ENCODE data around the gene SLC30A5. TPM values are rescaled to one million over a fixed set of nuclear protein-coding genes. Genes with fewer than 3 reads are reported as not detected.

Gene SLC30A5
- total RNA-seq, 1 experiment from 2014 or later, result 64.6 TPM

DNA sequence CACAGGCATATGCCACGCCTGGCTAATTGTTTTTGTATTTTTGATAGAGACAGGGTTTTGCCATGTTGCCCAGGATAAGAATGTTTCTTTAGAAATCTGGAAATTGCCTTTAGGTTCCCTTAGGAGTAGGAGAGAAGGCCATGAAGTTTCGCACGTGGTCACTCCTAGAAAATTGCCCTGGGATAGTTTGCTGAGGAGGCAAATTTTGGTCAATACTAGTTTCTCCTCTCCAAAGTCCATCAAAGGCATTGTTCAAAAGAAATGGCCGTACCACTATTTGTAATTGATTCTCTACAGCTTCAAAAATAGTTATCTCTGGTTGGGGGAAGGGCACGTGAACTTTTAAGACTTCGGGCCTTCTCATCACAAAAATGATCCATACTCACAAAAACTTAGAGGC is 845 bp upstream of the SLC30A5 start:
- CTCF ChIA-PET, result interaction anchor here (0.6 to 1.5 kb wide), 7 partner anchors 8 to 290 kb away, joined by 3 to 17 read pairs (median 4); no protein-coding TSS in a partner anchor
- BruUV-seq (replicated peaks), result no TSS peak
- TF ChIP-seq, protein P1, sequence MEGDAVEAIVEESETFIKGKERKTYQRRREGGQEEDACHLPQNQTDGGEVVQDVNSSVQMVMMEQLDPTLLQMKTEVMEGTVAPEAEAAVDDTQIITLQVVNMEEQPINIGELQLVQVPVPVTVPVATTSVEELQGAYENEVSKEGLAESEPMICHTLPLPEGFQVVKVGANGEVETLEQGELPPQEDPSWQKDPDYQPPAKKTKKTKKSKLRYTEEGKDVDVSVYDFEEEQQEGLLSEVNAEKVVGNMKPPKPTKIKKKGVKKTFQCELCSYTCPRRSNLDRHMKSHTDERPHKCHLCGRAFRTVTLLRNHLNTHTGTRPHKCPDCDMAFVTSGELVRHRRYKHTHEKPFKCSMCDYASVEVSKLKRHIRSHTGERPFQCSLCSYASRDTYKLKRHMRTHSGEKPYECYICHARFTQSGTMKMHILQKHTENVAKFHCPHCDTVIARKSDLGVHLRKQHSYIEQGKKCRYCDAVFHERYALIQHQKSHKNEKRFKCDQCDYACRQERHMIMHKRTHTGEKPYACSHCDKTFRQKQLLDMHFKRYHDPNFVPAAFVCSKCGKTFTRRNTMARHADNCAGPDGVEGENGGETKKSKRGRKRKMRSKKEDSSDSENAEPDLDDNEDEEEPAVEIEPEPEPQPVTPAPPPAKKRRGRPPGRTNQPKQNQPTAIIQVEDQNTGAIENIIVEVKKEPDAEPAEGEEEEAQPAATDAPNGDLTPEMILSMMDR (conservative IDR thresholded peaks at IDR 0.05; ENCODE audit: low read depth, low read length), result no peak
- TF ChIP-seq EZH2 (IDR thresholded peaks at IDR 0.05; ENCODE audit: borderline replicate concordance, low read depth, low read length, poor library complexity, severe bottlenecking), result no peak

DNA sequence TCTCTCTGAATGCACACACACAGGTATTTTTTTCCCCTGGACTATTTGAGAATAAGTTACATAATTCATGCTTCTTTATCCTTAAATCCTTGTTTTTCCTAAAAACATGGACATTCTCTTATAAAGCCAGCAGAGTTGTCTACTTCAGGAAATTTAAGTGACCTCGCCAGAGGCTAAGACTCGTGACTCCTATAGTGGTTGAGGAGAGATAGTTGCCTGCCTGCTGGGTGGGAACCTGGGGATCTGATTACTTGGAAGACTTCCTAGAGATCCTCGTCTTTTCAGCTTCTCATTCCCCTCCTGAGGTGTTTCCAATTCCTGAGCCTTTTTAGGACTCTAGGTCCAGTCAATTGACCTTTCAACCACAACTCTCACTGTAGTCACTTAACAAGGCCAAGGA is 5.5 kb downstream of the SLC30A5 start:
- Histone ChIP-seq H3K27me3 (replicated peaks; ENCODE audit: insufficient read depth, low read depth, low read length, poor library complexity) (no peaks in the 10 kb centered on the region), H3K9me3 (ENCODE audit: low read depth, low read length, poor library complexity, severe bottlenecking) (no peaks in the 10 kb centered on the region), H3K27ac (ENCODE audit: low read depth, low read length, poor library complexity, severe bottlenecking) (no peak overlapping the region), H3K36me3 (ENCODE audit: insufficient read depth, low read length, poor library complexity, severe bottlenecking) (peaks cover 30% of the 10 kb centered on the region), H3K4me3 (ENCODE audit: low read depth, low read length, poor library complexity, severe bottlenecking) (no peak overlapping the region), H3K4me1 (ENCODE audit: insufficient read depth, low read length, poor library complexity, severe bottlenecking) (peaks cover 6% of the 10 kb centered on the region)
- CTCF ChIA-PET, result no interaction called here
- intact Hi-C loops (cut with micrococcal nuclease; ENCODE audit: unreplicated experiment), result loop anchor here (10.0 kb wide), 2 partner anchors 115 to 265 kb away; partner anchors contain the start of genes AK6, RAD17 and TAF9
- no TSS peak for BruUV-seq (replicated peaks)
- no peak for TF ChIP-seq EZH2 (IDR thresholded peaks at IDR 0.05; ENCODE audit: borderline replicate concordance, low read depth, low read length, poor library complexity, severe bottlenecking)
- TF ChIP-seq, protein P1 (conservative IDR thresholded peaks at IDR 0.05; ENCODE audit: low read depth, low read length), result no peak
- DNase-seq (ENCODE audit: low spot score), result no peak
- POLR2A ChIA-PET (ENCODE audit: low non-redundant PET), result no interaction called here

More for the DNA sequence above, 845 bp upstream of the SLC30A5 start:
- DNase-seq (ENCODE audit: low spot score), result no peak
- Histone ChIP-seq H3K4me3 (ENCODE audit: low read depth, low read length, poor library complexity, severe bottlenecking) (no peak overlapping the region), H3K9me3 (ENCODE audit: low read depth, low read length, poor library complexity, severe bottlenecking) (no peaks in the 10 kb centered on the region), H3K4me1 (ENCODE audit: insufficient read depth, low read length, poor library complexity, severe bottlenecking) (peaks cover 6% of the 10 kb centered on the region), H3K27ac (ENCODE audit: low read depth, low read length, poor library complexity, severe bottlenecking) (no peak overlapping the region), H3K27me3 (replicated peaks; ENCODE audit: insufficient read depth, low read depth, low read length, poor library complexity) (no peaks in the 10 kb centered on the region), H3K36me3 (ENCODE audit: insufficient read depth, low read length, poor library complexity, severe bottlenecking) (peaks cover 7% of the 10 kb centered on the region)
- POLR2A ChIA-PET (ENCODE audit: low non-redundant PET), result no interaction called here
- intact Hi-C loops (cut with micrococcal nuclease; ENCODE audit: unreplicated experiment), result loop anchor here (5.0 to 10.0 kb wide), 3 partner anchors 122 to 272 kb away; partner anchors contain the start of genes AK6, CCDC125, RAD17 and TAF9

DNA sequence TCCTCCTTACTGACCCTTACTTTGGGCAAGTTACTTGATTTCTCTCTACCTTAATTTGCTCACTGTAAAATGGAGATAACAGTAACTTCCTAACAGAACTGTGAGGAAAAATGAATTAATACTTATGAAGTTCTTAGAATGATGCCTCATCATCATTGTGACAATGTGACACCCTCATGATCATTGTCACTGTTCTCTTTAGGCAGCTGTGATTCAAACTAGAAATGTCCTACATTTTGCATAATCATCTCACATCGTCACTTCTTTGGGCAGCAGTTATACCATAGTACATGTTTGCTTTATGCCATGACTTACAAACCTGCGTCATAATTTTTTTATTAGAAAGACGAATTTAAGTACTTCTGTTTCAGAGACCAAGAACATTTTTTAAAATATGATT is 9.7 kb downstream of the SLC30A5 start:
- CTCF ChIA-PET, result no interaction called here
- POLR2A ChIA-PET (ENCODE audit: low non-redundant PET), result no interaction called here
- no TSS peak for BruUV-seq (replicated peaks)
- intact Hi-C loops (cut with micrococcal nuclease; ENCODE audit: unreplicated experiment), result no loop called here
- no peak for DNase-seq (ENCODE audit: low spot score)
- Histone ChIP-seq H3K9me3 (ENCODE audit: low read depth, low read length, poor library complexity, severe bottlenecking) (no peaks in the 10 kb centered on the region), H3K36me3 (ENCODE audit: insufficient read depth, low read length, poor library complexity, severe bottlenecking) (peaks cover 65% of the 10 kb centered on the region), H3K27me3 (replicated peaks; ENCODE audit: insufficient read depth, low read depth, low read length, poor library complexity) (no peaks in the 10 kb centered on the region), H3K4me3 (ENCODE audit: low read depth, low read length, poor library complexity, severe bottlenecking) (no peak overlapping the region), H3K4me1 (ENCODE audit: insufficient read depth, low read length, poor library complexity, severe bottlenecking) (no peaks in the 10 kb centered on the region), H3K27ac (ENCODE audit: low read depth, low read length, poor library complexity, severe bottlenecking) (no peak overlapping the region)
- TF ChIP-seq, protein P1 (conservative IDR thresholded peaks at IDR 0.05; ENCODE audit: low read depth, low read length), result no peak
- no peak for TF ChIP-seq EZH2 (IDR thresholded peaks at IDR 0.05; ENCODE audit: borderline replicate concordance, low read depth, low read length, poor library complexity, severe bottlenecking)

All from A673 (cell line).